Thymus (tissue), 11 donors: ENCODE data around the gene PRCD. TPM values are rescaled to one million over a fixed set of nuclear protein-coding genes. Genes with fewer than 3 reads are reported as not detected.
A peak's percentile ranks its signal among the peaks of the same experiment; 100 is the strongest.

Experiments
- DNase-seq, 9 donors: peaks; one replicate each; pipeline ENCODE4 v3.0.0-alpha.2; 2013; ENCODE audit warnings: low spot score in 9 of 9, low read depth in 6 of 9, missing footprints in 1 of 9
- H3K27ac ChIP-seq, 2 donors: one replicate each; pipeline ENCODE4 v1.5.1; 2013; ENCODE audit warnings: control low read depth in 1 of 2, low read depth in 1 of 2, low read length in 1 of 2, mild to moderate bottlenecking in 1 of 2, moderate library complexity in 1 of 2
- H3K27me3 ChIP-seq, 2 donors: one replicate each; pipeline ENCODE4 v1.5.1; 2013; ENCODE audit warnings: low read length in 1 of 2; ENCODE audit not compliant: control insufficient read depth in 2 of 2, insufficient read depth in 1 of 2
- H3K36me3 ChIP-seq, 2 donors: one replicate each; pipeline ENCODE4 v1.5.1; 2013; ENCODE audit warnings: low read length in 1 of 2, mild to moderate bottlenecking in 1 of 2, moderate library complexity in 1 of 2; ENCODE audit not compliant: control insufficient read depth in 2 of 2, insufficient read depth in 2 of 2
- H3K4me1 ChIP-seq, 2 donors: one replicate each; pipeline ENCODE4 v1.5.1; 2013; ENCODE audit warnings: low read length in 2 of 2; ENCODE audit not compliant: control insufficient read depth in 2 of 2, insufficient read depth in 2 of 2
- H3K4me3 ChIP-seq, 2 donors: one replicate each; pipeline ENCODE4 v1.5.1; 2013; ENCODE audit warnings: low read length in 2 of 2, control low read depth in 1 of 2, mild to moderate bottlenecking in 1 of 2
- H3K9me3 ChIP-seq, 2 donors: one replicate each; pipeline ENCODE4 v1.5.1; 2013; ENCODE audit warnings: low read length in 1 of 2, mild to moderate bottlenecking in 1 of 2; ENCODE audit not compliant: control insufficient read depth in 2 of 2, insufficient read depth in 1 of 2
- WGBS: extraction: QIAGEN DNeasy Blood & Tissue Kit; methylation state at CpG from one replicate; pipeline ENCODE4 v1.1.7; 2013; 5-methylcytosine and 5-hydroxymethylcytosine counted together
- polyA plus RNA-seq: library from polyadenylated mRNA; stranded (reverse); fragments of 200-250 nt; gene quantifications from one replicate; pipeline ENCODE4 v1.2.3, GENCODE V29; 2013
- total RNA-seq: library from RNA; stranded (reverse); fragments of 120-200 nt; gene quantifications from one replicate; pipeline ENCODE4 v1.2.4, GENCODE V29; 2013
- donor health status: healthy.

Gene PRCD
- total and polyA plus RNA-seq, 2 donors: 0.47 to 16.8 TPM

GRCh38 chr17:76547183-76547641 is 7.4 kb downstream of the PRCD start:
- no peaks in the 10 kb centered on the region for H3K36me3 ChIP-seq
- 10% methylated on average over 3 of the region's 3 CpGs for WGBS
- peak in 7 of 9 donors; percentile 62 to 87 (median 73) for DNase-seq
- H3K27ac ChIP-seq: peak overlapping the region in 1 of 2 donors; percentile 36
- peaks cover 8 to 27% of the 10 kb centered on the region in 2 donors for H3K4me1 ChIP-seq
- H3K27me3 ChIP-seq: peaks cover 7 to 36% of the 10 kb centered on the region in 2 donors
- no peak overlapping the region for H3K4me3 ChIP-seq
- H3K9me3 ChIP-seq: no peaks in the 10 kb centered on the region

- Histone ChIP-seq H3K36me3 (no peaks in the 10 kb centered on the region), H3K27me3 (peaks cover 6 to 30% of the 10 kb centered on the region in 2 donors), H3K9me3 (no peaks in the 10 kb centered on the region), H3K4me1 (peaks cover 8 to 27% of the 10 kb centered on the region in 2 donors), H3K4me3 (no peak overlapping the region), H3K27ac (peak overlapping the region in 1 of 2 donors; percentile 25)
- DNase-seq: no peak
- 92% methylated on average over 2 of the region's 2 CpGs for WGBS
These were observed 7.9 kb downstream of the PRCD start for GRCh38 chr17:76547642-76548202.

- no peak for DNase-seq
- H3K27me3 ChIP-seq: peaks cover 0 to 22% of the 10 kb centered on the region in 2 donors
- peaks cover 8 to 26% of the 10 kb centered on the region in 2 donors for H3K4me1 ChIP-seq
- WGBS: 84% methylated on average over 9 of the region's 9 CpGs
- H3K9me3 ChIP-seq: no peaks in the 10 kb centered on the region
- H3K27ac ChIP-seq: no peak overlapping the region
- H3K36me3 ChIP-seq: no peaks in the 10 kb centered on the region
- H3K4me3 ChIP-seq: no peak overlapping the region
These were observed 8.8 kb downstream of the PRCD start for GRCh38 chr17:76548378-76549214.

GRCh38 chr17:76549215-76549518 is 9.3 kb downstream of the PRCD start:
- H3K27ac ChIP-seq: no peak overlapping the region
- peaks cover 8 to 22% of the 10 kb centered on the region in 2 donors for H3K4me1 ChIP-seq
- H3K36me3 ChIP-seq: peaks cover 0 to 2% of the 10 kb centered on the region in 2 donors
- 91% methylated on average over 9 of the region's 9 CpGs for WGBS
- no peaks in the 10 kb centered on the region for H3K9me3 ChIP-seq
- no peak for DNase-seq
- H3K4me3 ChIP-seq: no peak overlapping the region
- H3K27me3 ChIP-seq: peaks cover 0 to 16% of the 10 kb centered on the region in 2 donors

- H3K4me3 ChIP-seq: no peak overlapping the region
- H3K27me3 ChIP-seq: peaks cover 0 to 12% of the 10 kb centered on the region in 2 donors
- WGBS: 97% methylated on average over 7 of the region's 7 CpGs
- H3K9me3 ChIP-seq: no peaks in the 10 kb centered on the region
- peaks cover 8 to 18% of the 10 kb centered on the region in 2 donors for H3K4me1 ChIP-seq
- H3K27ac ChIP-seq: no peak overlapping the region
- H3K36me3 ChIP-seq: peaks cover 0 to 5% of the 10 kb centered on the region in 2 donors
- no peak for DNase-seq
These were observed 9.7 kb downstream of the PRCD start for GRCh38 chr17:76549539-76549938.

GRCh38 chr17:76550712-76551615 is 11.1 kb downstream of the PRCD start:
- no peak overlapping the region for H3K4me3 ChIP-seq
- WGBS: 72% methylated on average over 15 of the region's 15 CpGs
- H3K27ac ChIP-seq: peak overlapping the region; percentile 53
- H3K27me3 ChIP-seq: peaks cover 0 to 2% of the 10 kb centered on the region in 2 donors
- DNase-seq: no peak
- H3K4me1 ChIP-seq: peaks cover 6 to 16% of the 10 kb centered on the region in 2 donors
- H3K36me3 ChIP-seq: peaks cover 0 to 5% of the 10 kb centered on the region in 2 donors
- H3K9me3 ChIP-seq: no peaks in the 10 kb centered on the region

GRCh38 chr17:76551685-76552084 is 11.8 kb downstream of the PRCD start:
- Histone ChIP-seq H3K36me3 (peaks cover 0 to 5% of the 10 kb centered on the region in 2 donors), H3K4me1 (peaks cover 8 to 15% of the 10 kb centered on the region in 2 donors), H3K27ac (peak overlapping the region in 1 of 2 donors; percentile 3), H3K4me3 (no peak overlapping the region), H3K27me3 (no peaks in the 10 kb centered on the region), H3K9me3 (no peaks in the 10 kb centered on the region)
- no peak for DNase-seq
- WGBS: 96% methylated on average over 4 of the region's 4 CpGs

- DNase-seq: no peak
These were observed 13.5 kb downstream of the PRCD start for GRCh38 chr17:76553178-76553908.

More at GRCh38 chr17:76553178-76553908, 13.5 kb downstream of the PRCD start:
- WGBS: 47% methylated on average over 8 of the region's 8 CpGs
- Histone ChIP-seq H3K27ac (no peak overlapping the region), H3K9me3 (no peaks in the 10 kb centered on the region), H3K4me1 (peaks cover 7 to 15% of the 10 kb centered on the region in 2 donors), H3K36me3 (peaks cover 0 to 5% of the 10 kb centered on the region in 2 donors), H3K4me3 (no peak overlapping the region), H3K27me3 (no peaks in the 10 kb centered on the region)
